GM21528 (cell line): ENCODE measurements around the gene PRPF6.
"Not testable (repeated sequence)": the region's sequence is repeated elsewhere in the genome, so short reads cannot be mapped to it uniquely, and the experiment has no call there.

Experiments
- ATAC-seq: cut with Tn5 transposase; IDR thresholded peaks from one replicate; pipeline ENCODE4 v1.9.1; 2021; ENCODE audit warnings: mild to moderate bottlenecking, moderate library complexity; ENCODE audit not compliant: unreplicated experiment, low FRiP score

The PRPF6 gene

DNA sequence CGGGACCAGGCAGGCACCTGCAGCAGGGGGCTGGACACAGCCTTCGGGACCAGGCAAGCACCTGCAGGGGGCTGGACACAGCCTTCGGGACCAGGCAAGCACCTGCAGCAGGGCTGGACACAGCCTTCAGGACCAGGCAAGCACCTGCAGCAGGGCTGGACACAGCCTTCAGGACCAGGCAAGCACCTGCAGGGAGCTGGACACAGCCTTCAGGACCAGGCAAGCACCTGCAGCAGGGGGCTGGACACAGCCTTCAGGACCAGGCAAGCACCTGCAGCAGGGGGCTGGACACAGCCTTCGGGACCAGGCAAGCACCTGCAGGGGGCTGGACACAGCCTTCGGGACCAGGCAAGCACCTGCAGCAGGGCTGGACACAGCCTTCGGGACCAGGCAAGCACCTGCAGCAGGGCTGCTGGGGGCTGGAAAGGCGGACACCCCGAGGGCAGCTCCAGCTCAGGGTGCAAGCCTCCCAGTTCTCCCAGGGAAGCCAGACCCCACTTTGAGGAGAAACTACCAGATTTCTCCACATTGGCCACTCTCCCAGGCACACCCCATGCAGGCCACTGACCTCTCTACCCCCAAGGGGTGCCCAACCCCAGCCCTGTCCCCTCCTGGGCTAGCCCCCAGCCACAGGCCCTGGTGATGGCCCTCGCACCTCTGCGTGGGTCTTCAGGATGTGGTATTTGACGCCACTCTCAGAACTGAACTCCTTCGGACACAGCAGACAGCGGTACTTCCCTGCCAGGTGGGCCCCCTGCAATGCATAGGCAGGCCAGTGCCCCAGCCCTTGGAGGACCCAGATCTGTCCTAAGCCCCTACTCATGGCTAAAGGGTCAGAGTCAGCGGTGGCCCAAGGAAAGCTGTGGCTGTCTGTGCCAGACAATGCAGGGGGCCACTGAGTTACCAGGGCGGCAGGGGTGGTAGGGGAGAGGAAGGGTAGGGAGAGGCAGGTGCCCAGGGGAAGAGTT is 20.0 kb upstream of the PRPF6 start:
- not testable (repeated sequence) for ATAC-seq

DNA sequence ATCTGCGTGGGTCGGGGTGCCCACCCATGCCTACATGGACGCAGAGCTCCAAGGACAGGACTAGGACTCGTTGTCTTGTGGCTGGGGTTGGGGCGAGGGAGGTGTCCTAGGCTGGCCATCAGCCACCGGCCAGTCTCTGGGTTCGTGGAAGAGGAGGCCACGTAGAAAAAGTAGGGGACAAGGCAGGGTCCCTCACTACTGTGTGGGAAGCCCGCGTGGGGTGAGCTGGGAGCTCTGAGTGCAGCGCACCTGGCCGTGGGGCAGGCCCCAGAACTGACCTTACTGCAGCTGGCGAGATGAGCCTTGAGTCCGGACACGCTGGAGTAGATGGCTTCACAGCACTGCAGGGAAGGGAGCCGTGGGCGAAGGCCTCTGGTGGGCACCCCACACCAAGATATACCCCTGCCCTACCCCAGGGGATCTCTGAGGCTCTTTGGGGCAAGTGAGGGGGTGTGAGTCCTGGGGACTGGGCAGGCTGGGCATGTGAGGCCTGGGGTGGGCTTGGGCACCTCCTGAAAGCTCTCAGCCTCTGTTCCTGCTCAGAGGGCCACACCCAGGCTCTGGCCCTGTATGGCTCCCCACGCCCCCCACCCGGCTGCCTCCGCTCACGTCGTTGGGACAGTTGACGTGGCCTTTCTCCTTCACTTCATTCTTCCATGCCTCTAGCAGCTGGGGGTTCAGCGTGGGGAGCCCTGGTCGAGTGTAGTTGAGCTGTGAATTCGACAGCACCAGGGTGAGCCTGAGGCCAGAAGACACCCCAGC is 19.1 kb upstream of the PRPF6 start:
- ATAC-seq: no peak

DNA sequence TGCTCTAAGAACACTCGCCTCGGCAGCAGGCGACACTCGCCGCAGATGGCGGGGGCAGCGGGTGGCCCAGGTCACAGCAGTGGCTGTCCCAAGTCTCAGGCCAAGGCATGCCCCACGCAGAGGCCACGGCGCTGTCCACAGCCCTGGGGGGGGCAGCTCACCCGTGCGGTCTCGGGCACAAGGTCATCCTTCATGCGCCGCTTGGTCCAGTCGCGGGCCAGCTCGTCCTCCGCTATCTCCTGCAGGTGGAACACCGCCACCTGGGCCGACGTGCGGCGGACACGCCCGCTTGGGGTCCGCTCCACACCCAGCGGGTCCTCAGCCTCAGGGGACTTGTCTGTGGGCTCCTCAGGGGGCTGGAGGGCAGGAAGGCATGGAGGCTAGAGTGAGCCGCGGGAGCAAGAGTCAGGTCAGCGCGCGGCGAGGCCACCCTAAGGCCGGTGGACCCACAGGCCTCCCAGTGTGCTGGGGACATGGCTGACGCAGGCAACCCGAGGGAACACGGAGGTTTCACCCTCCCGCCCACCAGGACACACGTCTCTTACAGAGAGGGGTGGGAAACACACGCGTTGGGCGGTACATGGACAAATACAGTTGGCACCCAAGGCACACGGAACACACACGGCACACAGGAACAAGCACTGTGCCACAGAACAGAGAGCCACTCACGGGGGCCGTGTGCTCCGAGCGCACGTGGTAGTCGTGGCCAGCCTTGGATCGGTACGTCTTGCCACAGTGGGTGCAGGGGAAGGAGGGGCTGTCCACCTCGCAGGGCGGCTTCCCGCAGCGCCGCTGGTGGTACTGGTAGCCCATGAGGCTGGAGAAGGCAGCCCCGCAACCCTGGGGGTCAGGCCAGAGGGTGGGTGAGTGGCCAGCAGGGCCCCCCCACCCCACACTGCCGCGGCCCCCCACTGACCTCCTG is 18.2 kb upstream of the PRPF6 start:
- no peak for ATAC-seq

DNA sequence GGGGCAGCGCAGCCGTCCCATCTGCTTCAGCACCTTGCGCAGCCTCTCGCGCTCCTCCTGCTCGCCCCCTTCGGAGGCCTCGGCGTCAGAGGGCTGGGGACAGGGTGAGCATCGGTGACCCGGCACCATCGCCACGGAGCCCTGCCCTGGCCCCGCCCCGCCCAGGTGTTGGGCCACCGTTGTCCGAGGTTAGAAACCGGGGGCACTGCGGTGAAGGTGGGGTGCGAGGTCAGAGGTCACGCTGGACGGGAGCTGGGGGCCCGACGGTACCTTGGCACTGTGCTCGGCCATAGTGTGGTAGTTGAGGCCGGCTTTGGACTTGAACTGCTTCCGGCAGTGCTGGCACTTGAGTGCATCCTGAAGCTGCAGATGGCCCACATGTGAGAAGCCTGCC is 17.6 kb upstream of the PRPF6 start:
- ATAC-seq: no peak

DNA sequence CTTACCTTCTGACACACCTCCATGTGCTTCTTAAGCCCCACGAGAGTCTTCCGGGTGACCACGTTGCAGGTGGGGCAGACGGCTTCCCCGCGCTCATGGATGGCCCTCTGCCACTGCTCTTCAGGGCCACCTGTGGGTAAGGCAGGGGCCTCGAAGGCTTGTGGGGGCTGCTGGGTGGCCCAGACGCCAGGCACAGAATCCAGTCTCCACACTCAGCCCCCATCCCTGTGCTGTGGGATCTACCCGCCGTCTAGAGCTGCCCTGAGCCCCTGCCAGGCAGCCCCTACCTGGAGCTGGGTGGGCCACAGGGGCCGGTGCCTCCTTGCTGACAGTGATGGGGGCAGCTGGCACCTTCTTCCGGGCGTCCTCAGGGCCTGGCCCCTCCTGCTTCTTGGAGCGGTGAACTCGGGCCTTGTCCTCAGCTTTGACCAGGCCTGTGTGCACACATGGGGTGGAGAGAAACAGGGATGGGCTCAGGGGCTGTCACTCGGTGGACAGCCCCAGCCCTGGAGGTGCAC is 17.1 kb upstream of the PRPF6 start:
- ATAC-seq: no peak

DNA sequence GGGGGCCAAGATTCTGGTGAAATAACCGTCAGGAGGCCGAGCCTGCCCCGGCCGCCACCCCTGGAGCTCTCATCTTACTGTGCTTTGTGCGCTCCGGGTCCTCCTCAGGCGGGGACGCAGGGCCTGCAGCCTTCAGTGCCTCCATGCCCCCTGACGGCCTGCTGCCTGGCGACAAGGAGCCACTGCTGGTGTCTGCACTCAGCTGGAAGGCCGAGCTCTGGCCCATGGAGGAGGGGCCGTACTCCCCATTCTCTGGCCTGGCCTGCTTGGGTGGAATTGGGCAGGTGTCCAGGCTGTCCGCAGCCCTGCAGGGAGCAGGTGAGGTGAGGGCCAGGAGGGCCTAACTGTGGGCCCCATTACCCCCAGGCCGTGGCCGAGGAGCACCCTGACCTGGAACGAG is 16.5 kb upstream of the PRPF6 start:
- ATAC-seq: no peak

DNA sequence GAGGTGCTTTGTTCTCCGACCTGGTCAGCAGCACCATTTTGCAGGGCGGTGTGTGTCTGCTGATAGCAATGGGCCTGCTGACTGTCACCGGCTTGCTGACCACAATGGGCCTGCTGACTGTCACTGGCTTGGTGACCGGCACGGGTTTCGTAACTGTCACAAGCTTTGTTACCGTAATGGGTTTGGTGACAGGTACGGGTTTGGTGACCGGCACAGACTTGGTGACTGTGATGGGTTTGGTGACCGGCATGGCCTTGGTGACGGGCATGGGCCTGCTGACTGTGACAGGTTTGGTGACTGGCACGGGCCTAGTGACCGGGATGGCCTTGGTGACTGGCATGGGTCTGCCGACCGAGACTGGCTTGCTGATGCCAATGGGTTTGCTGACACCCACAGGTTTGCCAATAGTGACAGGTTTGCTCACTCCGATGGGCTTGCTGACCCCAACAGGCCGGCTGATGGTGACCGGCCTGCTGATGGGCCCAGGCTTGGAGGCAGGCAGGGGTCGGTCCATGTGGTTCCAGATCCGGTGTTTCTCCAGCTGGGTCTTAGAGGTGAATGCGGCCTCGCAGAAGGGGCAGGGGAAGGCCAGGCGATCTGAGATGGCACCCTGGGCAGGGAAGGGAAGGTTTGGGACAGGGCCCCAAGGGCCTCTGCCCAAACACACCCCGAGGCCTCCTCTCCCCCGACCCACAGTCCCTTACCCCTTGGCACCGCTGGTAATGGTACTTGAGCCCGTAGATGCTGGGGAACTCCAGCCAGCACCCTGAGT is 14.6 kb upstream of the PRPF6 start:
- no peak for ATAC-seq

DNA sequence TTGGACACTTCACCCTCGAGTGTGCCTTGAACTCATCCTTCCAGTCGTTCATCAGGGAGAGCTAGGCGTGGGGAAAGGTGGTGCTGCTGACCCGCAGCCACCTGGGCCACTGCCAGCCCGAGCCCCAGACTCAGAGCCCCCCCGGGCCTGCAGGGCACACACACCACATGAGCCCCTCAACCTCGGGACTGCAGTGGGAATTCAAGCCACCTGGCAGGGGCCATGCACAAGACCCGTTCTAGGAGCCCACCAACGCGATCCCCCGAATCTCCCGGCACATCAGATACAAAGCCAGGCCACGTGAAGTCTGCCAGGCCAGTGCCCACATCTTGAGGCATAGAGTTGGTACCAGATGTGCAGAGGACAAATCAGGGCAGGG is 14.0 kb upstream of the PRPF6 start:
- ATAC-seq: no peak

DNA sequence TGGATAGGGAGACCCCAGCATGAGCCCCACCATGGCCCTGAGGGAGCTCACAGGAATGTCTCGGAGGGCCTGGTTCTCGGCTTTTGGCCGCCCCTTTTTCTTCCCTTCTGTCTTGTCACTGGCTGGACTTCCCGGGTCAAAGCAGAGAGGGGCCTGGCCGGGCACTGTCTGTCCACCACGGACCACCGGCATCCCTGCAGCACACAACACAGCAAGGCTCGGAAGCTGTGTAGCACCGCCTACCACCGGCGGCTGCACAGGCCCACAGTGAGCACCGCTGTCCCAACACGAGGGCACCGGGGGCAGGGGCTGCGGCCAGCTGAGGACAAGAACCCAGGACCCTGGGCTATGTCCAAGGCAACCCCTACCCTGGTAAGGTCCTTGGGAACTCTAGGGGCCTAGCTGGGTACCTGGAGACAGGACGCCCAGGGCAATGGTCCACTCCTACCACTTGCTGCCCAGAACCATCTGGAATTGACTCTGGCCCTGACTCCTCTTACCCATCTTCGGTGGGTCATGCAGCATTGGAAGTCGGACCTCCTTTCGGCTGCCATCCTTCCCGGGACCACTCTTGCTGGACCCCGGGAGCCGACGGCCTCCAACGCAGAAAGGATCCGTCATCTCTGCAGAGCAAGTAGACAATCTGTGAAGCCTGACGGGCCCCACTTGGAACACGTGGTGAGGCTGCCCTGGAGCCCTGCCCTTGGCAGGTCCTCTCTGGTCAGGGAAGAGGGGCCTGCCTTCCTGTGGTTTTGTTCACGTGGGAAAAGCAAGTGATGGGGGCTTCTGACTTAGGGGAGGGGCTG is 13.4 kb upstream of the PRPF6 start:
- ATAC-seq: no peak

DNA sequence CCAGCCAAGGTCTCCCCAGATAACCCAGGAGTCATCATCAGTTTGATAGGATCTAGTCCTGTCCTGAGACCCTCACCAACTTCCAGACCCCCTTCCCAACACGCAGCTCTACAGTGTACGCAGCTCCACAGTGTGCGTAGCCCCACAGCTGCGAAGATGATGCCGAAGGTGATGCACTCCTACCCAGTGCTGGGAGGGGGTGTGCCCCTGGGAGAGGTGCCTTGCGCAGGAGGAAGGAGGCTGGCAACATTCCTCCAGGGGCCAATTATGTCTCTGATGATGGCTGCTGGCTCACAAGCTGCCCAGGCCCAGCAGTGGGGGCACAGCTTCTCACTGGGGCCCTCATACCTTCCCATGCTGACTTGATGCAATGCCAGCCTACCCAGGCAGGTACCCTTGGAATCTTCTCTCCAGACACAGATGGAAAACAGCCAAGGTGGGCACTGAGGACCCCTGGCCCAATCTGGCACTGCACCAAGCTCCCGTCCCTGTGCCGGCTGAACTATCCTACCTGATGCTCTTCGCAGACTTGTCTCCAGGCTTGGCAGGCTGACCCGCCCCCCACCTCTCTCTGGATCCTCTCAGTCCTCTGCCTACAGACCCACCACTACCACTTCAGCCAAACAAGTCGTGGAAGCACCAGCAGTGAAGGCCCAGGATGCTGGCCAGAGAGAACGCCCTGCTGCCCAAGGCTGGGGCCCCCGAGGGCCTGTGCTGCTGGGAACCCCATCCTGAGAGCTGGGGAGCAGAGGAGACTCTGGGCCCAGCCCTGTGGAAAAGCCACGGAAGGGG is 12.6 kb upstream of the PRPF6 start:
- no peak for ATAC-seq

DNA sequence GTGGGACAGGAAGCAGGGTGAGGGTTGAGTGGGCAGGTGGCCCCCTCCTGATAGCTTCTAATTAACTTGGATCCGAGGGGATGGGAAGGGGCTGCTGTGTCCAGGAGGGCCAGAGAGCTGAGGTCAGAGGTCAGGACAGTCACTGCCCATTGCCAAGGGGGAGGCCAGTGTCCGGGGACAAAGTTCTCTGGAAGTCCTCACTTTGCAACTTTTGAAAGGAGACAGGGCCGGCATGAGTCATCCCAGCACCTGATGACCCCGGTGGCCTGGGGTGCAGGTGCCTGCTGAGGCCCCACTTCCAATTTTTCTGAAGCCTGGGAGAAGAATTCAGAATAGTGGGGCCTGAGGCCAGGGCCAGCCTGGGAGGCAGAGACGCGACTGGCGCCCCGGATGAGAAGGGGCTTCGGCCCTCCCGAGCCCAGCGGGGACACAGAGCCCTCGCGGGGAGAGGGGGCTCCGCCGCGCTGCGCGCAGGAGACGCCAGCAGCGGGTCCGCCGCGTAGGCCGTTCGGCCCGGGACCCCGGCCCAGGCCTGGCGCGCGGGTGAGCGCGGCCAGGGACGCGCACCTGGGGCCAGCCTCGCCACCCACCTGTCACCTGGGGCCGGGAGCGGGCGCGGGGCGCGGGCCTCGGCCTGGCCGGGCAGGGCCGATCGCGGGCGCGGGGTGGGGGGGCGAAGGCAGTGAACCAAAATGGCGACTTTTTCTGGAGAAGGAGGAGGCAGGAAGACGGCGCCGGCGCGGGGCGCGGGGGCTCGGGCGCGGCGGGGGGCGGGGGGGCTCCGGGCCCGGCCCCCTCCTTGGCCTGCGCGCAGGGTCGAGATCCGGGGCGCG is 11.8 kb upstream of the PRPF6 start:
- ATAC-seq: no peak

DNA sequence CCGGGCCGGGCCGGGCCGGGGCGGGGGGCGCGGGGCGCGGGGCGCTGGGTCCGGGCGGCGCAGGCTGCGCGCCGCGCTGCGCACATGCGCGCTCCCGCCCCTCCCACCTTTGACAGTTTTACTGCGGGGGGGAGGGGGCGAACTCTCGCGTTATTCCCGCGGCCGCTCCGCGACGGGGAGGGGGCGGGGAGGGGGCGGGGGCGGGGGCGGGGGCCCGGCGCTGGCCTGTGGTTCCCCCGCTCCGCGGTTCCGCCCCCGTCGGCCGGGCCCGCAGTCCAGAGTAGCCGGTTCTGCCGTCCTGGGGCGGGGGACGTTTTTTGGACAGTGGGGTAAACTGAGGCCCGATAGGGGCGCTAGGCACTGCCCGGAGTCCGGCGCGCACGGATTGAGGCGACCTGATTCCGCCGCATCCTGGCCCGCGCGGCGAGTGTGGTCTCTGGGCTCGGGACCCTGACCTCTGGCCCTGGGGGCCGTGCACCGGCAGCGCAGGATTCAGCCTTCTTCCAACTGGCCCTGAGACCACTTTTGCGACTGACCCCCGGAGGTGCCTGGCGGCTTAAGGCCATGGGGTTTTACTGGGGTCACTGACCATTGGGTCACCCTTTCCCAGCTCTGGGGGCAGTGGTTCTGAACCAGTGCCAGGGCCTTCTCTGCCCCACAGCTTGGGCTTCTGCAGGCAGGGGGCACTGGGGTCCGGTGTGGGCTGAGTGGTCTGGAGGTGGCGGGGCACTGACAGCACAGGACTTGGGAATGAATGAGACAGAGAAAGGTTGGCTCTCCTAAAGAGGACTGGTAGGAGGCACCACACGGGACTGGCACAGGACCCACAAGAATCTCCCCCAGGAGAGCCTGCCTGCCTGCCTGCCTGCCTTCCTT is 10.9 kb upstream of the PRPF6 start, which contains the start of gene ZNF512B:
Gene ZNF512B, minus strand, starts transcription at position 93 of the 876 bp plus-strand sequence. CDS start 1,980 bp downstream, outside the sequence.
- ATAC-seq: no peak

DNA sequence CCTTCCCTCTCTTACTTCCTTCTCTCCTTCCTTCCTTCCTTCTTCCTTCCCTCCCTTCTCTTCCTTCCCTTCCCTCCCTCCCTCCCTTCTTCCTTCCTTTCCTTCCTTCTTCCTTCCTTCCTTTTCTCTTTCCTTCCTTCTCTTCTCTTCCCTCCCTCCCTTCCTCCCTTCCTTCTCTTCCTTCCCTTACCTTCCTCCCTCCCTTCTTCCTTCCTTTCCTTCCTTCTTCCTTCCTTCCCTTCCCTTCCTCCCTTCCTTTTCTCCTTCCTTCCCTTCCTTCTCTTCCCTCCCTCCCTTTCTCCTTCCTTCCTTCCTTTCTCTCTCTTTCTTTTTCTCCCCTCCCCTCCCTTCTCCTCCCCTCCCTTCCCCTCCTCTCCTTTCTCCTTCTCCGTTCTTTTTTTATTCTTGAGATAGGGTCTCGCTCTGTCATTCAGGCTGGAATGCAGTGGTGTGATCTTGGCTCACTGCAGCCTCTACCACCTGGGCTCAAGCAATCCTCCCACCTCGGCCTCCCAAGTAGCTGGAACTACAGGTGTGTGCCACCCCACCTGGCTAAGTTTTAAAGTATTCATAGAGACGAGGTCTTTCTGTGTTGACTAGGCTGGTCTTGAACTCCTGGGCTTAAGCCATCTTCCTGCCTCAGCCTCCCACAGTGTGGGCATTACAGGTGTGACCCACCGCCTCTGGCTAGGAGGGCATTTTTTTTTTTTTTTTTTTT is 10.1 kb upstream of the PRPF6 start:
- no peak for ATAC-seq

DNA sequence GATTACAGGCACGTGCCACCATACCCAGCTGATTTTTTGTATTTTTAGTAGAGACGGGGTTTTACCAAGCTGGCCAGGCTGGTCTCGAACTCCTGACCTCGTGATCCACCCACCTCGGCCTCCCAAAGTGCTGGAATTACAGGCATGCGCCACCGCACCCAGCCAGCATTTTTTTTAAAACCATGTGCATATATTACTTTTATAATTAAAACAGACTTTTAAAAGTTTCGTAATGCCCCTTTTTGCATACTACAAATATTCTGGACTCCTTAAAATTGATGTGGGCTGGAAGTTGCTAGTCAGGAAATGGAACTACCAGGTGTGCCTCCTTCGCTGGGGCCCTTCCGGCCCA is 9.0 kb upstream of the PRPF6 start:
- not testable (repeated sequence) for ATAC-seq

DNA sequence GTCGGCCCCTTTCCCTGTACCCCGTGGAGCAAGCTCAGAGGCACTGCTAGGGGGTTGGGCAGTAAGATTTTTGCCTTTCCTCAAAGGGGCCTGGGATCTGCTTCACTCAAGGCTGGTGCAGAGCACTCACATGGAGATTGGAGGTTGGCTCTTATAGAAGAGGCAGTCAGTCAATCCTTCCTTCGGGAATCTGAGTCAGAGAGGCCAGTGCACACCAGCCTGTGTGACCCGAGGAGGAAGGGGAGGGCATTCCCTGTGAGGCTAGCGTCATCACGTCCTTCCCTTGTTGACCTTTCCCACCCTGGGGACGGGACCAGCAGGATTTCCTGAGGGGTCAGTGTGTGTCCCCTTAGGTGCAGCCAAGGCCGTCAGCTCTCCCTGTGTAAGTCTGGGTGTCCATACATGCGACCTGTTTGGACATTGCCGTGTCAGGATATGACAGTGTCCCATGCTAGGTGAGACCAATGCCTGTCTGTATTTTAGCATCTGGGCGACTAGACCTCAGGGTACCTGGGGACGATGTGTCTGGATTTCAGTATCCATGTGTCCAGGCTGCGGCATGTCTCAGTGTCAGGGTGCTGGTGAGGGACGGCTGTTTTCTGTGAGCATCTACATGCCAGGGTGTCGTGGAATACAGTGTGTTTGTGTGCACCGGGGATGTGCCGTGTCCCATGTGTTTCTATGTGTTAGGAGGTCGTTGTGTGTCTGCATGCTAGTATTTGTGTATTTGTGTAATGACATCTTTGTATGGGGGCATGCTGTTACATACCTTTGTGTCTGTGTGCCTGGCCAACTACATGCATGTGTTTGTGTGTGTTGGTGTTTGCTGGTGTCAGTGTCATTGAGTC is 8.4 kb upstream of the PRPF6 start:
- no peak for ATAC-seq
